ENCODE results near the gene BIK. TPM values are rescaled to one million over a fixed set of nuclear protein-coding genes. Genes with fewer than 3 reads are reported as not detected.

BIK gene
- polyA plus RNA-seq, 2 donors: 11.4 to 18.5 TPM

DNA sequence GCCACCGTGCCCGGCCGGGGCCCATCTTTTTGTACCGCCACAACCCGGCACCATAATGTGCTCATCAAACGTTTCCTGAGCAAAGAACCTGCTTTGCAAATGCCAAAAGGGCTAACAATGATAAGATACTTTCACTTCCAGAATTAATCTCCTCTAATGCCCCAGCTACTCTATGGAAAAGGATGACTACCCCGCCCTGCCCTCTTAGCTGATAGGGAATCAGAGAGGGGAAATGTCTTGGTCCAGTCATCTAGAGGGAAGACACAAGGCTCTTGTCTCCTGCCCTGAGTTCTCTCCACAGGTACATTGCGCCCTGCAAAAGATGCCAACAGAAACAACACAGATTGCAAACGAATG is 21.9 kb upstream of the BIK start:
- 38 to 49% methylated on average over 9 of the region's 9 CpGs for WGBS, 2 donors
- H3K27ac ChIP-seq (ENCODE audit: low read depth in 2 of 2, low read length in 1 of 2): peak overlapping the region; percentile 47 to 83
- peaks cover 0 to 4% of the 10 kb centered on the region in 2 donors for H3K4me1 ChIP-seq (ENCODE audit: control insufficient read depth in 2 of 2, insufficient read depth in 2 of 2, low read length in 1 of 2)
- no peaks in the 10 kb centered on the region for H3K27me3 ChIP-seq (ENCODE audit: control insufficient read depth in 1 of 2, insufficient read depth in 2 of 2, low read length in 2 of 2)
- H3K36me3 ChIP-seq (ENCODE audit: control insufficient read depth in 2 of 2, insufficient read depth in 2 of 2, low read length in 1 of 2): no peaks in the 10 kb centered on the region
- no peaks in the 10 kb centered on the region for H3K9me3 ChIP-seq (ENCODE audit: control insufficient read depth in 2 of 2, insufficient read depth in 1 of 2, low read depth in 1 of 2, low read length in 1 of 2)
- peak overlapping the region; percentile 70 to 83 for H3K4me3 ChIP-seq (ENCODE audit: low read depth in 1 of 2, low read length in 2 of 2)

DNA sequence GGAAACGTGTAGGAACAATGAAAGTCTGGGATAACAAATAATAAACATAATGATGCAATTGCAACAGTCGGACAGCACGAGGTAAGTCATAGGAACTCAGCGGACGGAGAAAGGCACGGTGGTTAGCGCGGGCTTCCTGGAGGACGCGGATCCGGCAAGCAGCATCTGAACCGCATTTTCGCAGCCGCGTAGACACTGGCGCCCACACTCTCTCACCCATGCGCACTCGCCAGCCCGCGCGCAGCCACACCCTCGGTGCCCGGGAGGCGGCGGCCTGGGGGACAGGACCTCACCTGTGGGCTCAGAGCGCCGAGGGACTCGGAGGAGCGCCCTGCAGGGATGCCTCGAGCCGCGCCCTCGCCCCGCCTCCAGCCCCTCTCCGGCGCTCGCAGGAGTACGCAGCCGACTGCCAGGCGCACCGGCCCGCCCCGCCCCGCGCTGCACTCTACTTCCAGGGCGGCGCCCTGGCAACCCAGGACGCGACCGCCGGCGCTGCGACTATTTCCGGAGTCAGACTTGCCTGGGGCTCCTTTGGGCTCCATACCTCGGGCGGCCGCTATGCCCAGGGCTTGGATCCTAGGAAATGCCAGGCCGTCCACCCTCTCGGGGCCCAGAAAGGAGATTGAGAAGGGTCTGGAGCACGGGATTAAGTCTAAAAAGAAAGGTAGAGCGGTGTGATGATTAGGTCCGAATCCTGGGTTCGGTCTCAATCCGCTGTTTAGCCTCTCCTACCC is 21.4 kb upstream of the BIK start, which contains the start of gene TTLL1:
Gene TTLL1, minus strand, starts transcription at position 408 of the 734 bp plus-strand sequence. CDS start 13,805 bp downstream, outside the sequence.
- Histone ChIP-seq H3K4me3 (ENCODE audit: low read depth in 1 of 2, low read length in 2 of 2) (peak within 1 kb of the TSS; percentile 70 to 83), H3K9me3 (ENCODE audit: control insufficient read depth in 2 of 2, insufficient read depth in 1 of 2, low read depth in 1 of 2, low read length in 1 of 2) (no peaks in the 10 kb centered on the region), H3K27ac (ENCODE audit: low read depth in 2 of 2, low read length in 1 of 2) (peak within 1 kb of the TSS; percentile 83 to 87), H3K27me3 (ENCODE audit: control insufficient read depth in 1 of 2, insufficient read depth in 2 of 2, low read length in 2 of 2) (no peaks in the 10 kb centered on the region), H3K4me1 (ENCODE audit: control insufficient read depth in 2 of 2, insufficient read depth in 2 of 2, low read length in 1 of 2) (peaks cover under 1 to 4% of the 10 kb centered on the region in 2 donors), H3K36me3 (ENCODE audit: control insufficient read depth in 2 of 2, insufficient read depth in 2 of 2, low read length in 1 of 2) (no peaks in the 10 kb centered on the region)
- 4 to 5% methylated on average over 55 to 64 of the region's 64 CpGs for WGBS, 2 donors

DNA sequence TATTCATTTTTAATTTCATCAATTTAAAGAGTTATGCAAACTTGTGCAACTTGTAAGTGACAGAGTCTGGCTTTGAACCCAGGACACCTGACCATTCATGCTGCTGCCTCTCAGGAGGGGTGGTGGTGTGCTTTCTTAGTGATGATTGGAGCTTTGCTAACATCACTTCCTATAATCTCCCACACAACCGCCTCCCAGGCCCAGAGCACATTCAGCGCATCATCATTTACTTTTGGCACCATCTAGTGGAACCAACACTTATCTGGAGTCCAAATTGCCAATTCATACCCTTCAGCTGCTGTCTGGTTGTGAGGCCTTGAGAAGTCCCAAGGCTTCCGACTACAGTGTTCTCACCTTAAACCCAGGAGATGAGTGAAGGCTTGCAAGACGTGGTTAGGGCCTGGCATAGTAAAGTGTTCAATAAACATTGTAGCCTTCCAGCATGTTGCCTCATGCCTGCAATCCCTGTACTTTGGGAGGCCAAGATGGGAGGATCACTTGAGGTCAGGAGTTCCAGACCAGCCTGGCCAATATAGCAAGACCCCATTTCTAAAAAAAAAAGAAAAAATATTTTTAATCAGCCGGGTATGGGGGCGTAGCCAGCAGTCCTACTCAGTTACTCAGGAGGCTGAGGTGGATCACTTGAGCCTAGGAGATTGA is 20.3 kb upstream of the BIK start:
- H3K27ac ChIP-seq (ENCODE audit: low read depth in 2 of 2, low read length in 1 of 2): peak overlapping the region in 1 of 2 donors; percentile 14
- H3K4me1 ChIP-seq (ENCODE audit: control insufficient read depth in 2 of 2, insufficient read depth in 2 of 2, low read length in 1 of 2): peaks cover 2 to 9% of the 10 kb centered on the region in 2 donors
- no peaks in the 10 kb centered on the region for H3K27me3 ChIP-seq (ENCODE audit: control insufficient read depth in 1 of 2, insufficient read depth in 2 of 2, low read length in 2 of 2)
- no peaks in the 10 kb centered on the region for H3K9me3 ChIP-seq (ENCODE audit: control insufficient read depth in 2 of 2, insufficient read depth in 1 of 2, low read depth in 1 of 2, low read length in 1 of 2)
- no peak overlapping the region for H3K4me3 ChIP-seq (ENCODE audit: low read depth in 1 of 2, low read length in 2 of 2)
- no peaks in the 10 kb centered on the region for H3K36me3 ChIP-seq (ENCODE audit: control insufficient read depth in 2 of 2, insufficient read depth in 2 of 2, low read length in 1 of 2)
- 41 to 49% methylated on average over 6 of the region's 6 CpGs for WGBS, 2 donors

DNA sequence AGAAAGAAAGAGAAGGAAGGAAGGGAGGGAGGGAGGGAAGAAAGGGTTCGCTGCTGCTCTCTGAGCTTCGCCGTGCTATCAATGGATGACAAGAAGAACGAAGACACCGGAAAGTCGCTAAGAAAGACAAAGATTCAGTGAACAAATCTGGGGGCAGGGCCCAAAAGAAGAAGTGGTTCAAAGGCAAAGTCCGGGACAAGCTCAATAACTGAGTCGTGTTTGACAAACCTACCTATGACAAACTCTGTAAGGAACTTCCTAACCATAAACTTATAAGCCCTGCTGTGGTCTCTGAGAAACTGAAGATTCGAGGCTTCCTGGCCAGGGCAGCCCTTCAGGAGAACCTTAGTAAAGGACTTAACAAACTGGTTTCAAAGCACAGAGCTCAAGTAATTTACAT is 18.5 kb upstream of the BIK start:
- no peaks in the 10 kb centered on the region for H3K27me3 ChIP-seq (ENCODE audit: control insufficient read depth in 1 of 2, insufficient read depth in 2 of 2, low read length in 2 of 2)
- WGBS, 2 donors: 67 to 75% methylated on average over 9 of the region's 9 CpGs

DNA sequence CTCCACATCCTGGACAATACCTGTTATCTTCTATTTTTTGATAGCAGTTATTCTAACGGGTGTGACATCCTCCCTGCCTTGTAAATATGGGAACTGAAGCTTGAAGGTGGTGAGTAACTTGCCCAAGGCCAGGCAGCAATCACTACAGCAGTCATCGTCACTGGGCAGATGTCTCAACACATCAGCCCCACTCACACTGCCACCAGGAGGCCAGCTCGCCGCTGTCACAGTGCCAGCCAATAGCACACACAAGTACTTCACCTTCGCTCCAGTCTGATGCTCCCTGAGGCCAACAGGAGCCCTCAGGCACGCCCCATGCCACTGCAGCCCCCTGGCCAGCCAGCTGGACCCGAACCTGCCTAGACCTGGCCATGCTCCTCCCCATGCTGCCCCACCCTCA is 16.5 kb upstream of the BIK start:
- Histone ChIP-seq H3K36me3 (ENCODE audit: control insufficient read depth in 2 of 2, insufficient read depth in 2 of 2, low read length in 1 of 2) (no peaks in the 10 kb centered on the region), H3K27ac (ENCODE audit: low read depth in 2 of 2, low read length in 1 of 2) (peak overlapping the region in 1 of 2 donors; percentile 5), H3K9me3 (ENCODE audit: control insufficient read depth in 2 of 2, insufficient read depth in 1 of 2, low read depth in 1 of 2, low read length in 1 of 2) (peaks cover 6 to 10% of the 10 kb centered on the region in 2 donors), H3K27me3 (ENCODE audit: control insufficient read depth in 1 of 2, insufficient read depth in 2 of 2, low read length in 2 of 2) (no peaks in the 10 kb centered on the region), H3K4me3 (ENCODE audit: low read depth in 1 of 2, low read length in 2 of 2) (no peak overlapping the region), H3K4me1 (ENCODE audit: control insufficient read depth in 2 of 2, insufficient read depth in 2 of 2, low read length in 1 of 2) (peaks cover 2 to 8% of the 10 kb centered on the region in 2 donors)
- WGBS, 2 donors: 39 to 49% methylated on average over 7 of the region's 7 CpGs

More for the DNA sequence above, 18.5 kb upstream of the BIK start:
- H3K27ac ChIP-seq (ENCODE audit: low read depth in 2 of 2, low read length in 1 of 2): no peak overlapping the region
- H3K36me3 ChIP-seq (ENCODE audit: control insufficient read depth in 2 of 2, insufficient read depth in 2 of 2, low read length in 1 of 2): no peaks in the 10 kb centered on the region
- H3K9me3 ChIP-seq (ENCODE audit: control insufficient read depth in 2 of 2, insufficient read depth in 1 of 2, low read depth in 1 of 2, low read length in 1 of 2): peaks cover 4 to 8% of the 10 kb centered on the region in 2 donors
- peaks cover 2 to 5% of the 10 kb centered on the region in 2 donors for H3K4me1 ChIP-seq (ENCODE audit: control insufficient read depth in 2 of 2, insufficient read depth in 2 of 2, low read length in 1 of 2)
- no peak overlapping the region for H3K4me3 ChIP-seq (ENCODE audit: low read depth in 1 of 2, low read length in 2 of 2)

DNA sequence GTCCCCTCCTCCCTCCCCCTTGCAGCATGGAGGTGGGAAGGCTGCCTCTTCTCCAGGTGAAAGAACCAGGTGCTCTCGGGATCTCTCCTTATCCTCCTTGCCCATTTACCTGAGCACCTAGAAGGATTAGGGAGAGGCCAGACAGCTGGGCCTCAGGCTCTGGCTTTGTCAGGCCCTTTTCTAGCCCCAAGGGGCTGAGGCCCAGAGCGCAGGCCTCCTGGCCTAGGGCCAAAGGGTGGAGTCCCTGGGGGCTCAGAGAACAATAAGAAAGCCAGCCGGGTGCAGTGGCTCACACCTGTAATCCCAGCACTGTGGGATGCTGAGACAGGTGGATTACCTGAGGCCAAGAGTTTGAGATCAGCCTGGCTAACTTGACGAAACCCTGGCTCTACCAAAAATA is 16.0 kb upstream of the BIK start:
- Histone ChIP-seq H3K4me1 (ENCODE audit: control insufficient read depth in 2 of 2, insufficient read depth in 2 of 2, low read length in 1 of 2) (peaks cover 2 to 8% of the 10 kb centered on the region in 2 donors), H3K9me3 (ENCODE audit: control insufficient read depth in 2 of 2, insufficient read depth in 1 of 2, low read depth in 1 of 2, low read length in 1 of 2) (peaks cover 6 to 10% of the 10 kb centered on the region in 2 donors), H3K27ac (ENCODE audit: low read depth in 2 of 2, low read length in 1 of 2) (peak overlapping the region in 1 of 2 donors; percentile 5), H3K27me3 (ENCODE audit: control insufficient read depth in 1 of 2, insufficient read depth in 2 of 2, low read length in 2 of 2) (no peaks in the 10 kb centered on the region), H3K4me3 (ENCODE audit: low read depth in 1 of 2, low read length in 2 of 2) (no peak overlapping the region), H3K36me3 (ENCODE audit: control insufficient read depth in 2 of 2, insufficient read depth in 2 of 2, low read length in 1 of 2) (no peaks in the 10 kb centered on the region)
- 43 to 52% methylated on average over 4 of the region's 4 CpGs for WGBS, 2 donors

DNA sequence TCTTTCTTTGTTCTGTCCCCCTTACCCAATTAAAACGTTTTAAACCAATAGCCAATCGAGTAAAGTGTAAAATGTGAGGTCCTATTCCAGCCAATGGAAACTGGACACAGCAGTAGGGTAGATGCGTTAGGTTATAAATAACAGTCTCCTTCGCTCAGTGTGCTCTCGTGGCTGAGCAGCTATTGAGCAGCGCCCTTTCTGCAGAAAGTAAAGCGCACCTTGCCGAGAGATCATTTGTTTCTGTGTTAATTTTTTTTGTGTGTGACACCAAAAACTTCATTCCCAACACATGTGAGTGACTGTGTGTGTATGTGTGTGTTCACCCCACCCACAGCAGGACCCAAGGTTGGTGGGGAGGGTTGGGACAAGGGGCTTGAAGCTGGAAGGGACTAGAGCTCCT is 14.1 kb upstream of the BIK start:
- H3K9me3 ChIP-seq (ENCODE audit: control insufficient read depth in 2 of 2, insufficient read depth in 1 of 2, low read depth in 1 of 2, low read length in 1 of 2): peaks cover 6 to 10% of the 10 kb centered on the region in 2 donors
- H3K4me1 ChIP-seq (ENCODE audit: control insufficient read depth in 2 of 2, insufficient read depth in 2 of 2, low read length in 1 of 2): peaks cover 2 to 10% of the 10 kb centered on the region in 2 donors
- no peaks in the 10 kb centered on the region for H3K27me3 ChIP-seq (ENCODE audit: control insufficient read depth in 1 of 2, insufficient read depth in 2 of 2, low read length in 2 of 2)
- no peak overlapping the region for H3K4me3 ChIP-seq (ENCODE audit: low read depth in 1 of 2, low read length in 2 of 2)
- H3K27ac ChIP-seq (ENCODE audit: low read depth in 2 of 2, low read length in 1 of 2): no peak overlapping the region
- 84 to 89% methylated on average over 8 of the region's 8 CpGs for WGBS, 2 donors
- H3K36me3 ChIP-seq (ENCODE audit: control insufficient read depth in 2 of 2, insufficient read depth in 2 of 2, low read length in 1 of 2): no peaks in the 10 kb centered on the region

DNA sequence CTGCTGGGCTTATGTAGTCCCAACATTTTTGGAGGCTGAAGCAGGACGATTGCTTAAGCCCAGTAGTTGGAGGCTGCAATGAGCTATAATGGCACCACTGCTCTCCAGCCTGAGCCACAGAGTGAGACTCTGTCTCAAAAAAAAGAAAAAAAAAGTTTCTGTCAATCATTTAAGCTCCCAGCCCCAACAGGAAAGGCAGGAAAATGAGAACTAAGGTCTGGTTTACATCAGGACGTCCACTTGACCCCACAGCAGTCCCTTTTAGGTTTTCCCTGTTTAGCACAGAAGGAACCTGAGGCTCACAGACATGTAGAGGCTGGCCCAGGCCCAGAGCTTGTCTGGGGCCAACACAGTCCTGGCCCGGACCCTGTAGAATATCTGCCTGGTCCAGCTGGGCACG is 12.2 kb upstream of the BIK start:
- Histone ChIP-seq H3K4me1 (ENCODE audit: control insufficient read depth in 2 of 2, insufficient read depth in 2 of 2, low read length in 1 of 2) (peaks cover 2 to 10% of the 10 kb centered on the region in 2 donors), H3K36me3 (ENCODE audit: control insufficient read depth in 2 of 2, insufficient read depth in 2 of 2, low read length in 1 of 2) (no peaks in the 10 kb centered on the region), H3K27ac (ENCODE audit: low read depth in 2 of 2, low read length in 1 of 2) (no peak overlapping the region), H3K27me3 (ENCODE audit: control insufficient read depth in 1 of 2, insufficient read depth in 2 of 2, low read length in 2 of 2) (no peaks in the 10 kb centered on the region), H3K9me3 (ENCODE audit: control insufficient read depth in 2 of 2, insufficient read depth in 1 of 2, low read depth in 1 of 2, low read length in 1 of 2) (peaks cover 6 to 10% of the 10 kb centered on the region in 2 donors), H3K4me3 (ENCODE audit: low read depth in 1 of 2, low read length in 2 of 2) (no peak overlapping the region)
- 37 to 49% methylated on average over 4 of the region's 4 CpGs for WGBS, 2 donors

DNA sequence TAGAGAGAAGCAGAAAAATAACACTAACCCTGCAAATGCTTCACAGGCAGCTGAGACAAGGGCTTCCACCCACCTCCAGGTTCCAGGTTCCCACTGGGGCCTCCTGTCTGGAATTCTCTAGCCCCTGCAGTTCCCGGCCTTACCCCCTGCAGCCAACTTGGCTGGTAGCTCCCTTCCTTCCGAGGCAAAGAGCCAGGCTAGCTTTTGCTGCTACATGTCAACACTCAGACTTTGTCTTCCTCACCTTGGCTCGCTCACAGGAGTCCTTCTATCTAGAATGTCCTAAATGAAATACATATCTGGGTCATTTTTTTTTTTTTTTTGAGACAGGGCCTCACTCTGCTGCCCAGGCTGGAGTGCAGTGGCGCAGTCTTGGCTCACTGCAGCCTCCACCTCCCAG is 11.5 kb upstream of the BIK start:
- peaks cover 6 to 10% of the 10 kb centered on the region in 2 donors for H3K9me3 ChIP-seq (ENCODE audit: control insufficient read depth in 2 of 2, insufficient read depth in 1 of 2, low read depth in 1 of 2, low read length in 1 of 2)
- WGBS, 2 donors: 56 to 67% methylated on average over 4 of the region's 4 CpGs
- peaks cover 2 to 10% of the 10 kb centered on the region in 2 donors for H3K4me1 ChIP-seq (ENCODE audit: control insufficient read depth in 2 of 2, insufficient read depth in 2 of 2, low read length in 1 of 2)
- no peak overlapping the region for H3K4me3 ChIP-seq (ENCODE audit: low read depth in 1 of 2, low read length in 2 of 2)
- no peaks in the 10 kb centered on the region for H3K36me3 ChIP-seq (ENCODE audit: control insufficient read depth in 2 of 2, insufficient read depth in 2 of 2, low read length in 1 of 2)
- H3K27me3 ChIP-seq (ENCODE audit: control insufficient read depth in 1 of 2, insufficient read depth in 2 of 2, low read length in 2 of 2): no peaks in the 10 kb centered on the region
- H3K27ac ChIP-seq (ENCODE audit: low read depth in 2 of 2, low read length in 1 of 2): no peak overlapping the region

Measured in esophagus (tissue), 2 donors.